GM23248 (cell line): ENCODE data around the gene OR9Q1. TPM values are rescaled to one million over a fixed set of nuclear protein-coding genes. Genes with fewer than 3 reads are reported as not detected.

ENCODE experiments used
- DNase-seq: peaks from one replicate; pipeline ENCODE4 v3.0.0-alpha.2; 2015
- H2AFZ ChIP-seq: fragments of 200-600 bp; sonication (generic); 2 replicates; pipeline ENCODE4 v1.6.1; 2016; ENCODE audit warnings: antibody characterized with exemption
- H3F3A ChIP-seq: fragments of 200-600 bp; sonication (generic); 2 replicates; pipeline ENCODE4 v1.6.1; 2016; ENCODE audit warnings: mild to moderate bottlenecking, antibody characterized with exemption, mixed run types; ENCODE audit not compliant: insufficient read depth
- H3K27ac ChIP-seq: fragments of 200-600 bp; sonication (generic); 2 replicates; pipeline ENCODE4 v1.5.1; 2016; ENCODE audit warnings: mild to moderate bottlenecking
- H3K27me3 ChIP-seq: fragments of 200-600 bp; sonication (generic); replicated peaks from 2 replicates; pipeline ENCODE4 v1.6.1; 2016; ENCODE audit warnings: mild to moderate bottlenecking; ENCODE audit not compliant: insufficient read depth
- H3K36me3 ChIP-seq: fragments of 200-600 bp; sonication (generic); 2 replicates; pipeline ENCODE4 v1.6.1; 2016; ENCODE audit warnings: low read depth, mild to moderate bottlenecking
- H3K4me1 ChIP-seq: fragments of 200-600 bp; sonication (generic); 2 replicates; pipeline ENCODE4 v1.6.1; 2016; ENCODE audit warnings: mild to moderate bottlenecking; ENCODE audit not compliant: insufficient read depth
- H3K4me2 ChIP-seq: fragments of 200-600 bp; sonication (generic); one replicate; pipeline ENCODE4 v1.6.1; 2016; ENCODE audit warnings: mild to moderate bottlenecking; ENCODE audit not compliant: unreplicated experiment
- H3K4me3 ChIP-seq: fragments of 200-600 bp; sonication (generic); 2 replicates; pipeline ENCODE4 v1.5.1; 2016; ENCODE audit warnings: mild to moderate bottlenecking
- H3K79me2 ChIP-seq: fragments of 200-600 bp; sonication (generic); 2 replicates; pipeline ENCODE4 v1.6.1; 2016; ENCODE audit warnings: mild to moderate bottlenecking; ENCODE audit not compliant: insufficient read depth
- H3K9ac ChIP-seq: fragments of 200-600 bp; sonication (generic); 2 replicates; pipeline ENCODE4 v1.6.1; 2016; ENCODE audit warnings: mild to moderate bottlenecking
- H3K9me2 ChIP-seq: fragments of 200-600 bp; sonication (generic); 2 replicates; pipeline ENCODE4 v1.6.1; 2016; ENCODE audit warnings: mixed run types, mild to moderate bottlenecking, moderate library complexity; ENCODE audit not compliant: insufficient read depth
- H3K9me3 ChIP-seq: fragments of 200-600 bp; sonication (generic); one replicate; pipeline ENCODE4 v1.6.1; 2017; ENCODE audit warnings: low read depth
- H4K20me1 ChIP-seq: fragments of 200-600 bp; sonication (generic); 2 replicates; pipeline ENCODE4 v1.6.0; 2016; ENCODE audit not compliant: insufficient read depth
- EZH2 ChIP-seq: fragments of 200-600 bp; sonication (generic); IDR thresholded peaks from 2 replicates; pipeline ENCODE4 v1.6.1; 2018; ENCODE audit warnings: antibody characterized with exemption, mild to moderate bottlenecking; ENCODE audit not compliant: insufficient read depth, poor library complexity, severe bottlenecking
- EZH2phosphoT487 ChIP-seq: fragments of 200-600 bp; sonication (generic); IDR thresholded peaks from 2 replicates; pipeline ENCODE4 v1.6.1; 2018; ENCODE audit warnings: antibody characterized with exemption, moderate library complexity, mild to moderate bottlenecking, low read depth; ENCODE audit not compliant: insufficient read depth
- whole genome bisulfite sequencing, 2 experiments: methylation state at CpG; one replicate each; pipeline ENCODE4 v1.1.6; 2015 to 2017; ENCODE audit warnings: low lambda C conversion rate in 2 of 2, low coverage in 1 of 2; ENCODE audit errors: missing lambda C conversion rate in 2 of 2; 5-methylcytosine and 5-hydroxymethylcytosine counted together
- in situ Hi-C: fragments of 300-500 bp; cut with MboI; formaldehyde crosslinking; loops from 2 replicates; pipeline ENCODE4 v1.15.0; 2020
- polyA plus RNA-seq: library from polyadenylated mRNA; unstranded; fragments of >200 nt; fragmentation: Nextera tagmentation; extraction: Ambion mirVana; gene quantifications from 2 replicates; pipeline ENCODE4 v1.2.1, GENCODE V29; 2016
- total RNA-seq: library from RNA; depleted of rRNA; stranded (reverse); fragments of >200 nt; shearing (Covaris generic); gene quantifications from 2 replicates; pipeline ENCODE4 v1.2.3, GENCODE V29; 2014

Gene OR9Q1
- total and polyA plus RNA-seq, 2 experiments from 2014 or later: not detected

DNA sequence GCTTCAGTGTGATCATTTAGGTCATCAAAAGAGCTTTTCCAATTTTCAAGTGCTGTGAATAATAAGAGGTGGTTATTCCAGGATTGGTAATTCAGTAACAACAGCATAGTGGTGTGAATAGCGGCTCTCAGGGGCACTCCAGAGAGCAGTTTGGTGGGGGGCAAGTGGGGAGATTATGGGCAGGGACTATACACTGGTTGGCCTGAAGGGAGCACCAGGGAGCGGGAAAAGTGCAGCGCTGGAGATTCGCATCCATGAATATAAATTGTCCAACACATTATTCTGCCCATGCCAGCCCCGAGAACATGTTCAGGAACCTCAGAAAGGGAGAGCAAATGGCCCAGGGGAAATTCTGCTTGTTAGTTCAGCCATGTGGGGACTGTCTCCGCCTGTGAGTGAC lies 45.0 kb downstream of the OR9Q1 start:
- Histone ChIP-seq H3K27me3 (no peaks in the 10 kb centered on the region), H3K9me3 (no peaks in the 10 kb centered on the region), H3K9ac (no peak overlapping the region), H3F3A (peaks cover 5% of the 10 kb centered on the region; the same call in 1 of the 2 replicates), H3K9me2 (no peaks in the 10 kb centered on the region), H3K4me2 (no peak overlapping the region), H3K27ac (no peak overlapping the region), H3K4me1 (0 out of 2 replicates have a peak, but pooled peaks cover 8% of the 10 kb centered on the region), H3K36me3 (no peaks in the 10 kb centered on the region), H2AFZ (no peak overlapping the region), H4K20me1 (no peaks in the 10 kb centered on the region), H3K4me3 (no peak overlapping the region), H3K79me2 (no peaks in the 10 kb centered on the region)
- in situ Hi-C loops: no loop called here
- DNase-seq: no peak
- WGBS, 2 experiments: 55 to 59% methylated on average over 6 of the region's 6 CpGs
- TF ChIP-seq EZH2phosphoT487 (no peak), EZH2 (no peak)

DNA sequence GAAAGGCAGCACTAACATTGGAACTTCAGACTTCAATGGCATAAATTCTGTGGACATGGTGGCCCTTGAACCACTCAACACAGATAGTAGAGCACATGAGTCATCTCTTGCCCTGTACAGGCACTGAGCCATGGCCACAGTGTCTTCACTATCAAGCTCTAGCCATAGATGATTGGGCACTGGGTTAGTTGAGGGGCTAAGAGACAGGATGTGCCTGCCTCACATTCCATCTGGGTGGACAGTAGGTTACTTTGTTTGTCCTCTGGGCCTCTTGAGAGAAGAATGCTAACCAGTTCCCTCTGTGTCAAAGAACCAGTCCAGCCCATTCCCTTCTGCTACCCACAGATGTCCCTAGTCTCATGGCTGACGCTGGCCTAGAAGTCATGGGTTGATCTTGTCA lies 46.9 kb downstream of the OR9Q1 start:
- H3K9me3 ChIP-seq: peaks cover 3% of the 10 kb centered on the region
- H3K36me3 ChIP-seq: no peaks in the 10 kb centered on the region
- no peak overlapping the region for H3K4me3 ChIP-seq
- in situ Hi-C loops: no loop called here
- no peak overlapping the region for H3K4me2 ChIP-seq
- DNase-seq: no peak
- no peak overlapping the region for H3K9ac ChIP-seq
- WGBS, 2 experiments: 47 to 63% methylated on average over 1 of the region's 1 CpG
- TF ChIP-seq EZH2phosphoT487: no peak
- no peaks in the 10 kb centered on the region for H3K27me3 ChIP-seq
- no peak overlapping the region for H2AFZ ChIP-seq
- no peaks in the 10 kb centered on the region for H3F3A ChIP-seq
- H3K27ac ChIP-seq: no peak overlapping the region
- H3K79me2 ChIP-seq: no peaks in the 10 kb centered on the region
- no peaks in the 10 kb centered on the region for H3K9me2 ChIP-seq
- no peaks in the 10 kb centered on the region for H4K20me1 ChIP-seq
- H3K4me1 ChIP-seq: 0 out of 2 replicates have a peak, but pooled peaks cover 2% of the 10 kb centered on the region

DNA sequence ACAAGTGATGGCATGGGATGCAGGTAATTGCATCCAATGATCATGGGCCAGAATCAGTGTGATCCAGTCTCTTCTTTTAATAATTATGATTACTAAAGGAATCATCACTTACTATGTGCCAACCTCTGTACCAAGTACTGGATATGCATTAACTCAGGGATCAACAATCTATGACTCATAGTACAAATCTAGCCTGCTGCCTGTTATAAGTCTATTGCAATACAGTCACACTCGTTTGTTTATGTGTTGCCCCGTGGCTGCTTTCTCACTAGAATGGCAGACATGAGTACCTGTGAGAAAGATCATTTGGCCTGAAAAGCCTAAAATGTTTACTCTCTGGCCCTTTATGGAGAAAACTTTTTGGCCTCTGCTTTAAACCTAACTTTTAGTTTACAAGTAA lies 52.1 kb downstream of the OR9Q1 start:
- Histone ChIP-seq H3K9me2 (no peaks in the 10 kb centered on the region), H3K27me3 (no peaks in the 10 kb centered on the region), H4K20me1 (no peaks in the 10 kb centered on the region), H2AFZ (no peak overlapping the region), H3K4me1 (0 out of 2 replicates have a peak, but pooled peaks cover 7% of the 10 kb centered on the region), H3K4me2 (no peak overlapping the region), H3K9ac (no peak overlapping the region), H3K4me3 (no peak overlapping the region), H3K36me3 (no peaks in the 10 kb centered on the region), H3K79me2 (no peaks in the 10 kb centered on the region), H3K9me3 (peaks cover 3% of the 10 kb centered on the region), H3F3A (no peaks in the 10 kb centered on the region), H3K27ac (no peak overlapping the region)
- DNase-seq: peak; percentile 76
- WGBS, 2 experiments: 4 to 11% methylated on average over 2 of the region's 2 CpGs
- in situ Hi-C loops: no loop called here
- no peak for TF ChIP-seq EZH2
- no peak for TF ChIP-seq EZH2phosphoT487

GRCh38 chr11:58086528-58086927 lies 62.8 kb downstream of the OR9Q1 start:
- no peaks in the 10 kb centered on the region for H3K36me3 ChIP-seq
- H3K4me3 ChIP-seq: no peak overlapping the region
- DNase-seq: no peak
- H3K9me3 ChIP-seq: no peaks in the 10 kb centered on the region
- WGBS, 2 experiments: 7 to 8% methylated on average over 2 of the region's 2 CpGs
- H3K27me3 ChIP-seq: no peaks in the 10 kb centered on the region
- no peak for TF ChIP-seq EZH2phosphoT487
- no peak for TF ChIP-seq EZH2
- no peaks in the 10 kb centered on the region for H3K79me2 ChIP-seq
- no peaks in the 10 kb centered on the region for H3K4me1 ChIP-seq
- H3F3A ChIP-seq: no peaks in the 10 kb centered on the region
- H3K27ac ChIP-seq: no peak overlapping the region
- H3K9me2 ChIP-seq: no peaks in the 10 kb centered on the region
- in situ Hi-C loops: no loop called here
- no peak overlapping the region for H2AFZ ChIP-seq
- H3K9ac ChIP-seq: no peak overlapping the region
- H4K20me1 ChIP-seq: no peaks in the 10 kb centered on the region
- no peak overlapping the region for H3K4me2 ChIP-seq

DNA sequence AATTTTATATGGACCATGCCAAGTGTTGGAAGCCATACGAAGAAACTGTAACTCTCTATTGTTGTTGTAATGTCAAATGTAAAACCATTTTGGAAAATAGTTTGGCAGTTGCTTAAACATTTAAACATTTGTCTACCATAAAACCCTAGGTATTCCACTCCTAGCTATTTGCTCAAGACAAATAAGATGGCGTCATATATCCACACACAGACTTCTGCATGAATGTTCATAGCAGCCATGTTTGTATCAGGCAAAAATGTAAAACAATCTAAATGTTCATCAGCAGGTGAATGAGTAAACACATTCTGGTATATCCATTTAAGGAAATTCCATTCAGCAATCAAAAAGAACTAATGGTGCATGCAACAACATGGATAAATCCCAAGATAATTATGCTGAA lies 73.8 kb downstream of the OR9Q1 start:
- Histone ChIP-seq H4K20me1 (no peaks in the 10 kb centered on the region), H3F3A (no peaks in the 10 kb centered on the region), H3K9me2 (no peaks in the 10 kb centered on the region), H3K4me3 (no peak overlapping the region), H3K4me1 (no peaks in the 10 kb centered on the region), H3K4me2 (no peak overlapping the region), H3K79me2 (no peaks in the 10 kb centered on the region), H3K9ac (no peak overlapping the region), H3K27ac (no peak overlapping the region), H3K36me3 (no peaks in the 10 kb centered on the region), H3K9me3 (no peaks in the 10 kb centered on the region), H3K27me3 (no peaks in the 10 kb centered on the region), H2AFZ (no peak overlapping the region)
- TF ChIP-seq EZH2: no peak
- TF ChIP-seq EZH2phosphoT487: no peak
- DNase-seq: no peak
- in situ Hi-C loops: no loop called here
- WGBS, 2 experiments: 14 to 16% methylated on average over 2 of the region's 2 CpGs
